ENCODE results near the gene CCDC97. TPM values are rescaled to one million over a fixed set of nuclear protein-coding genes. Genes with fewer than 3 reads are reported as not detected.

Gene CCDC97
- total RNA-seq, 1 experiment from 2014 or later, result 25.5 TPM

DNA sequence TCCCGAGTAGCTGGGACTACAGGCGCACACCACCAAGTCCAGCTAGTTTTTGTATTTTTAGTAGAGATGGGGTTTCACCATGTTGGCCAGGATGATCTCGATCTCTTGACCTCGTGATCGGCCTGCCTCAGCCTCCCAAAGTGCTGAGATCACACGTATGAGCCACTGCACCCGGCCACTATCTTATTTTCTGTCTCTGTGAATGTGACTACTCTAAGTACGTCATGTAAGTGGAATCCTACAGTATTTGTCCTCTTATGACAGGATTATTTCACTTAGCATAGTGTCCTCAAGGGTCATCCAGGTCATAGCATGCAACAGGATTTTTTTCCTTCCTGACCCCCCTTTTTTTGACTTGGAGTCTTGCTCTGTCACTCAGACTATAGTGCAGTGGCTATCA lies 61.6 kb downstream of the CCDC97 start:
- TF ChIP-seq SIN3A (IDR thresholded peaks at IDR 0.05; ENCODE audit: borderline replicate concordance, insufficient read depth, low read depth, low read length) (no peak), POLR2AphosphoS5 (IDR thresholded peaks at IDR 0.05; ENCODE audit: low read depth, low read length) (no peak), REST (IDR thresholded peaks at IDR 0.05; ENCODE audit: insufficient read depth in 1 of 2, low read depth in 2 of 2, low read length in 1 of 2) (no peak), TCF7L2 (IDR thresholded peaks at IDR 0.05; ENCODE audit: low read depth, low read length) (no peak)
- TF ChIP-seq, protein P1, sequence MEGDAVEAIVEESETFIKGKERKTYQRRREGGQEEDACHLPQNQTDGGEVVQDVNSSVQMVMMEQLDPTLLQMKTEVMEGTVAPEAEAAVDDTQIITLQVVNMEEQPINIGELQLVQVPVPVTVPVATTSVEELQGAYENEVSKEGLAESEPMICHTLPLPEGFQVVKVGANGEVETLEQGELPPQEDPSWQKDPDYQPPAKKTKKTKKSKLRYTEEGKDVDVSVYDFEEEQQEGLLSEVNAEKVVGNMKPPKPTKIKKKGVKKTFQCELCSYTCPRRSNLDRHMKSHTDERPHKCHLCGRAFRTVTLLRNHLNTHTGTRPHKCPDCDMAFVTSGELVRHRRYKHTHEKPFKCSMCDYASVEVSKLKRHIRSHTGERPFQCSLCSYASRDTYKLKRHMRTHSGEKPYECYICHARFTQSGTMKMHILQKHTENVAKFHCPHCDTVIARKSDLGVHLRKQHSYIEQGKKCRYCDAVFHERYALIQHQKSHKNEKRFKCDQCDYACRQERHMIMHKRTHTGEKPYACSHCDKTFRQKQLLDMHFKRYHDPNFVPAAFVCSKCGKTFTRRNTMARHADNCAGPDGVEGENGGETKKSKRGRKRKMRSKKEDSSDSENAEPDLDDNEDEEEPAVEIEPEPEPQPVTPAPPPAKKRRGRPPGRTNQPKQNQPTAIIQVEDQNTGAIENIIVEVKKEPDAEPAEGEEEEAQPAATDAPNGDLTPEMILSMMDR (IDR thresholded peaks at IDR 0.05), result no peak
- no TSS peak for BruUV-seq (replicated peaks)
- Histone ChIP-seq H3K9me3 (ENCODE audit: control insufficient read depth, insufficient read depth, low read depth, low read length) (no peaks in the 10 kb centered on the region), H3K36me3 (ENCODE audit: control insufficient read depth, insufficient read depth, low read length) (no peaks in the 10 kb centered on the region), H3K27me3 (ENCODE audit: control insufficient read depth, insufficient read depth, low read length) (no peaks in the 10 kb centered on the region), H3K4me1 (ENCODE audit: control insufficient read depth, insufficient read depth, low read length) (peaks cover 4% of the 10 kb centered on the region; the same call in 1 of the 2 replicates), H3K27ac (ENCODE audit: low read length) (no peak overlapping the region), H3K4me3 (ENCODE audit: low read depth in 2 of 2, low read length in 2 of 2) (no peak overlapping the region)
- in situ Hi-C loops (cut with HindIII; ENCODE audit: low pct_unique_long_range_greater_than_20kb, low sequenced_read_pairs), result no loop called here
- ChIA-PET POLR2A (interaction anchor here (0.7 kb wide), 1 partner anchor 15 kb away, joined by 6 read pairs; no protein-coding TSS in a partner anchor), CTCF (no interaction called here)
- ATAC-seq (no peak), DNase-seq (ENCODE audit: low read depth, low spot score) (no peak)
- intact Hi-C loops (cut with micrococcal nuclease; ENCODE audit: unreplicated experiment), result no loop called here

DNA sequence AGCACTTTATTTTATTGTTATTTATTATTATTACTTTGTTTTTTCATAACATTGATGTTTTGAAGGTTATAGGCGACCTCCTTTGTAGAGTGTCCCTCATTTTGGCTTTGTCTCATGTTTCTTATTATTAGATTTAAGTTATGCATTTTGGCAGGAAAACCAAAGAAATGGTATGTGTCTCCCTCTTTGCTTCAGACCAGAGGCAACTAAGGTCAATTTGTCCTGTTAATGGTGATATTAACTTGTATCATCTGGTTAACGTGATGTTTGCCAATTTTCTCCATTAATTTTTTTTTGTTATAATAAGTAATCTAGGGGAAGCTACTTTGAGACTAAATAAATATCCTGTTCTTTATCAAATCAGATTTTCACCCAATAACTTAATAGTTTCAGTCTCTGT lies 62.5 kb downstream of the CCDC97 start:
- ATAC-seq, result no peak
- in situ Hi-C loops (cut with HindIII; ENCODE audit: low pct_unique_long_range_greater_than_20kb, low sequenced_read_pairs), result no loop called here
- H3K36me3 ChIP-seq (ENCODE audit: control insufficient read depth, insufficient read depth, low read length), result no peaks in the 10 kb centered on the region
- no peak for TF ChIP-seq SIN3A (IDR thresholded peaks at IDR 0.05; ENCODE audit: borderline replicate concordance, insufficient read depth, low read depth, low read length)
- no peak for TF ChIP-seq REST (IDR thresholded peaks at IDR 0.05; ENCODE audit: insufficient read depth in 1 of 2, low read depth in 2 of 2, low read length in 1 of 2)
- TF ChIP-seq, protein P1 (IDR thresholded peaks at IDR 0.05), result no peak
- TF ChIP-seq POLR2AphosphoS5 (IDR thresholded peaks at IDR 0.05; ENCODE audit: low read depth, low read length), result no peak
- no peak for TF ChIP-seq TCF7L2 (IDR thresholded peaks at IDR 0.05; ENCODE audit: low read depth, low read length)
- intact Hi-C loops (cut with micrococcal nuclease; ENCODE audit: unreplicated experiment), result no loop called here
- no TSS peak for BruUV-seq (replicated peaks)
- H3K27me3 ChIP-seq (ENCODE audit: control insufficient read depth, insufficient read depth, low read length), result no peaks in the 10 kb centered on the region
- DNase-seq (ENCODE audit: low read depth, low spot score), result no peak
- no peak overlapping the region for H3K27ac ChIP-seq (ENCODE audit: low read length)
- no peak overlapping the region for H3K4me3 ChIP-seq (ENCODE audit: low read depth in 2 of 2, low read length in 2 of 2)
- ChIA-PET POLR2A (interaction anchor here (0.6 to 0.8 kb wide), 2 partner anchors 8 to 432 kb away, joined by 4 read pairs; no protein-coding TSS in a partner anchor), CTCF (no interaction called here)
- H3K9me3 ChIP-seq (ENCODE audit: control insufficient read depth, insufficient read depth, low read depth, low read length), result no peaks in the 10 kb centered on the region
- peaks cover 4% of the 10 kb centered on the region; the same call in 1 of the 2 replicates for H3K4me1 ChIP-seq (ENCODE audit: control insufficient read depth, insufficient read depth, low read length)
